RWPE1 (cell line): ENCODE results near the gene H6PD.

Experiments used
- CTCF ChIA-PET: fragments of 350-600 bp; sonication (Branson Sonifier 250); formaldehyde crosslinking; extraction: SDS; loops from one replicate; lab custom pipeline; 2021; lab: Yijun Ruan, JAX
- POLR2A ChIA-PET: fragments of 400-600 bp; formaldehyde crosslinking; extraction: SDS; loops from one replicate; lab custom pipeline; 2020; ENCODE audit warnings: antibody characterized with exemption; ENCODE audit not compliant: low non-redundant PET; lab: Yijun Ruan, JAX
- DNase-seq: peaks from one replicate; pipeline ENCODE4 v3.0.0; 2012; ENCODE audit warnings: low spot score
- H3K27ac ChIP-seq: fragments of 450-650 bp; 2 replicates; pipeline ENCODE4 v1.5.1; 2017
- CTCF ChIP-seq: fragments of 450-650 bp; conservative IDR thresholded peaks from 2 replicates; pipeline ENCODE4 v1.5.1; 2017; ENCODE audit warnings: low read depth, mild to moderate bottlenecking

Gene H6PD

GRCh38 chr1:9192578-9193232 lies 41.9 kb upstream of the H6PD start:
- TF ChIP-seq CTCF, result no peak
- 0 out of 2 replicates have a peak overlapping the region, but pooled peaks have one; percentile 25 for H3K27ac ChIP-seq
- DNase-seq, result no peak
- ChIA-PET CTCF (no interaction called here), POLR2A (no interaction called here)

- no peak for TF ChIP-seq CTCF
- CTCF ChIA-PET, result no interaction called here
- H3K27ac ChIP-seq, result 0 out of 2 replicates have a peak overlapping the region, but pooled peaks have one; percentile 25
- POLR2A ChIA-PET, result no interaction called here
- no peak for DNase-seq
Observed at GRCh38 chr1:9193233-9193625, 41.3 kb upstream of the H6PD start.

GRCh38 chr1:9194024-9194423 lies 40.5 kb upstream of the H6PD start:
- no peak overlapping the region for H3K27ac ChIP-seq
- CTCF ChIA-PET, result interaction anchor here (0.6 to 0.8 kb wide), 2 partner anchors 21 to 84 kb away, joined by 3 to 4 read pairs; no protein-coding TSS in a partner anchor
- POLR2A ChIA-PET, result no interaction called here
- no peak for DNase-seq
- no peak for TF ChIP-seq CTCF

- H3K27ac ChIP-seq, result peak overlapping the region; percentile 54
- ChIA-PET POLR2A (interaction anchor here (0.5 kb wide), 1 partner anchor 81 kb away, joined by 8 read pairs; no protein-coding TSS in a partner anchor), CTCF (interaction anchor here (0.6 to 2.3 kb wide), 3 partner anchors 15 to 277 kb away, joined by 3 to 22 read pairs (median 5); no protein-coding TSS in a partner anchor)
- no peak for TF ChIP-seq CTCF
- DNase-seq, result no peak
Observed at GRCh38 chr1:9195651-9196050, 38.9 kb upstream of the H6PD start.

- ChIA-PET CTCF (interaction anchor here (0.6 to 2.3 kb wide), 15 partner anchors 9 to 279 kb away, joined by 3 to 22 read pairs (median 4); partner anchors contain the start of gene H6PD), POLR2A (interaction anchor here (0.5 kb wide), 1 partner anchor 82 kb away, joined by 8 read pairs; no protein-coding TSS in a partner anchor)
Observed at GRCh38 chr1:9196129-9197040, 38.2 kb upstream of the H6PD start.

More at GRCh38 chr1:9196129-9197040, 38.2 kb upstream of the H6PD start:
- TF ChIP-seq CTCF, result peak; percentile 82
- peak overlapping the region; percentile 54 for H3K27ac ChIP-seq
- DNase-seq, result no peak
